Stimulated activated CD8-positive, alpha-beta memory T cell treated with anti-CD3 and anti-CD28 coated beads, Interleukin-15, amount 100 ng/mL, for 4 hours (primary cell): ENCODE data around the gene BASP1.
"Not testable (repeated sequence)": the region's sequence is repeated elsewhere in the genome, so short reads cannot be mapped to it uniquely, and the experiment has no call there.

Experiments used
- DNase-seq, 2 donors: peaks; one replicate each; pipeline ENCODE4 v3.0.0-alpha.2; 2020; ENCODE audit warnings: low read depth in 2 of 2

BASP1 gene

DNA sequence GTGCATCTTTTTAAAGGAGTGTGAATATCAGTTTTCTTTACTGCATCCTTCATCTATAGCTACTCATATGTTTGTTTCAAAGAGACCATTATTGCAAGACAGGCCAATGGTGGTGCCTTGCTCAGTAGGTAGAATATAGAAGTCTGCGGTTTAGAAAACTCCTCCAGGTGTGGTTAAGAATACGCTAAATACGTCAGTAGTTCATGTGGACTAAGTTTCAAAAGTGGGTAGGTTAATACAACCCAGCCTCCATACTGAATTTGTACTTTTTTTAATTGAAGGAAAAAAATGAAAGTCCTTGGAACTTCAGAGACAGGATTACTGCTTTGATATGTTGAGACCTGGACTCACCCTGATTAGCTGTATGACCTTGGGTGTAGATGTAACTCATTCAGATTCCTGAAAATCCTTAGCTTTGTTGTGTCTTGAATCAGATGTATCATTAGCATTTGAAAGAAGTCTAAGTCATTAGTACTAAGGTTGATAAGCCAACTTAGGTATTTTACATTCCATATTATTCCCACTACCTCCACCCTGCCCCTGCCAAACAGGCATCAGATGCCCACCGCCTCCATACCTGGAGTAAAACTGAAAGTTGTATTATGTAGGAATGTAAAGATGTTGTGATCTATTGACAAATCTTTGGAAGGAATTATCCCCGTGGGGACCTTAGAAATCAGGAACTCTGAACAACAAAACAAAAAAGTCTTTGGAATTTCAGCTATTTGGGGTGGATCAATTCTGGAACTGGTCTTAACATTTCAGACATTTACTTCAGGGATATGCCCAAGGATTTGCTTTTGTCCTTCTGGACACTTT, 6.1 kb downstream of the BASP1 start:
- DNase-seq, result no peak

DNA sequence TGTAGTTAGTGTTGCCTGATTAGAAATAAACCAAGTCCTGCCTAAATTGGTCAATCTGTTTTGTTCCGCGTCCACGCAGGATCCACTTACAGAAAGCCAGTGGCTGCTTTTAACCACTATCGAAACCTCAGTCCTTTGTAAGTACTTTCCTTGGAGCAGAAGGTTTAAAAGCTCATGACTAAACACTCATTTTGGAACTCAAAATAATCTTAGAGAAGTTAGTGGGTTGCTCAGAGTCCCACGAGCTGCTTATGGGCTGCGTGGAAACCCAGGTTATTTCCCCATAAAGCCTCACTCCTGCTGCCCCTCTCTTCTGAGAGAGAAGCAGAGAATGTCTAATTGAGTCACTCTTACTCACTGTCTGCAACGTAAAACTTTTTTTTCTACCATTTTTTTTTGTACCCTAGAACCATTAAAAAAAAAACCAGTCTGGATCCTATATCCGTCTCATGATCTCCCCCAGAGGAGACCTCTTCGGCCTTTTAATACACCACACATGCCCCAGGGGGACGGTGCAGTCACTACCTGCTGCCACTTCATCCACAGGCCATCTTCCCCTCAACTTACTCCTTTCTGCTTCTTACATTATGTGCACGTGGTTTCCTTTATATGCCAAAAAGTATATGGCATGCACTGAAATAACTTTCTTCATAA, 7.6 kb downstream of the BASP1 start:
- DNase-seq, result no peak

DNA sequence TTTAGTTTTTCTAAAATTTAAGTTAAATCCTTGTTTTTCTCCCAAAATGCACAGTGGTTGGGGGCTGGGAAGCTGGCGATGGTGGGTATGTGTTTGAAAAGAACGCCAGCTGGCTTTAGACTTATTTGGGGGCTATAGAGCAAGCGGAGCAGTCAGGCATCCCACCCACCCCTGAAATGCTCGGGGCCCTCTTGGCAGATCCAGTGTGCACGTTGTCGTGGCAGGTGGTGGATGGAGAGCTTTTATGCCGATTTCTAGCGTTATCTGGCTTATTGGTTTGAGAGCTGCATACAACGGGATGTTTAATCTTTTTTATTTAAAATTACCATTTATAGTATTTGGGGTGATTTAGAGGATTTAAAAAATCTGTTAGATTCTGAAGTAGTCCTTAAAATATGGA, 8.1 kb downstream of the BASP1 start:
- no peak for DNase-seq

DNA sequence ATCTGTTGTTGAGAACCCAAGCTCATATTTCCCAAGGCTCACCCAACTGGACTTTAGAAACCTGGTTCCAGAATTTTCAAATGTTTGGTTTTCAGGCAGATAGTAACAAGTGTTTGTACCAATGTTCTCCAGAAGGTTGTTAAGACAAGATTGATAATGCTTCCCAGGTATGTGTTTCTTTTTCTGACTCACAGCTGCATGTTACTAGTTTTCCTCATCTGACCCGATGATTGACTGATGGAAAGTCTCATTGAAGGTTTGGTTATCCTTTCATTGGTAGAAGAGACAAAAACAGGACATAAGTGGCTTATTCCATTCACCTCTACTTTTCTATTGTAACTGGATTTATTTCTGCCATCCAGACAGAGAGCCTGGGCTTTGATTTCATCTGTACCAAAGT, 10.4 kb downstream of the BASP1 start:
- no peak for DNase-seq

- no peak for DNase-seq
Measured at GRCh38 chr5:17228821-17229291, 11.4 kb downstream of the BASP1 start.

DNA sequence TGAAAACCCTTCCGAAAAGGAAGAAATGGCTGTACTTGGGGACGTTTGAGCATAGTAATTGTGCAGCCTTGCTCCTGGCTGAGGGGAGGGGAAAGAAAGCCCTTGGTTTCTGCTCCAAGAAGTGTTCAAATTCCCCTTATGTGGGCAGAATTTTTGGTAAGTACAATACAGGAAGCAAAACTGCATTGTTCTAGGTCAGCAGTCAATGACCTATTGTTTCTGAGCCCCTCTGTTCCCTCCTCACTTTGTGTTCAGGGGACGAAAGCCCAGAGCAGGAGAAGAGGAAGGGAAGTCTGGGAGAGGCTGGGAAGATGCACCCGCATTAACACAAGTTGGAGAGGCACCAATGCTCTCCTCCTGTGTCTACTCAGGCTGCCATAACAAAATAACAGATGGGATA, 11.9 kb downstream of the BASP1 start:
- DNase-seq, result no peak

GRCh38 chr5:17230191-17230590, 12.8 kb downstream of the BASP1 start:
- no peak for DNase-seq

DNA sequence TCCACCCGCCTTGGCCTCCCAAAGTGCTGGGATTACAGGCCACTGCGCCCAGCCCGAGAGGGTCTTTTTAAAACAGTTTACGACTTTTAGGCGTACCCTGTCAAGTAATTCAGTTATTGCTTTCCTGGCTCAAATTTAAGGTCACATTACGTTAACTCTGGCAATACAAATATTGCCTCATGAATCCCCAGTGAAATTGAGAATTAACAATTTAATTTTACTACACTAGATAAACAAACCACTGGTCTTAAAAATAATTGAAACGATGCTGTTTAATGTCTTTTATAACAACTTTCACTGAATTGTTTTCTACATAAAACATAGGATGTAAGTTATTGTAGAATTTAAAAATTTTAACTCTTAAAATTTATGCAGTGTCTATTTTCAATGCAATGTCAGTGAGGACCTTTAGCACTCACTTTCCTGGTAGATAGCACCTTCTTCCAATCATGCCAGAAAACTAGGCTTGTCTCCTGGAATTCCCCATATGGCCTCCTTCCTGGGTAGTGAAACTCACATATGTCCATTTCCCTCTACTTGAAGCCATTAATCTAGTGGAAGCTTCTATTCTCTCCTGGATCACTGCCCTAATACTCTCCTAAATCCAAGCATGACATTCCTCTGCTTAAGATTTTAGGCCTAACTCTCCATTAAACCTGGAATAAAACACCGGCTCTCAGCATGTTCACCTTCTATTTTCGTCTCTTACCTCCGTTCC, 13.5 kb downstream of the BASP1 start:
- DNase-seq, result no peak

GRCh38 chr5:17232405-17232804, 15.0 kb downstream of the BASP1 start:
- no peak for DNase-seq

DNA sequence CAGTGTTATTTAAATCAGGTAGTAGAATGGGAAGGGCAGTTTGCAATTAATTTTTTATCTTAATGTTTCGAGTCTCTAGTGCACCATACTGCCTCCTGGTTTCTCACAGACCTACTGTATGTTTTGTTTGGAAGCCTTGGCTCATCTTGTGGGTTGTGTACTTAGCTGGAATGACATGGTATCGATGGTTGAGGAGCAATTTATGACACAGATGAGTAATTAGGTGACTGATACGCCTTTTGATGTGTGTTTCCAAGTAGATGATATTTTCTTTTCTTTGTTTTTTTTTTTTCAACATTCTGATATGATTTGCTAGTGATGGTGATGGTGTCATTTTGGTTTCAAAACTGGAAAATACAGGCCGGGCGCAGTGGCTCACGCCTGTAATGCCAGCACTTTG, 16.1 kb downstream of the BASP1 start:
- no peak for DNase-seq

DNA sequence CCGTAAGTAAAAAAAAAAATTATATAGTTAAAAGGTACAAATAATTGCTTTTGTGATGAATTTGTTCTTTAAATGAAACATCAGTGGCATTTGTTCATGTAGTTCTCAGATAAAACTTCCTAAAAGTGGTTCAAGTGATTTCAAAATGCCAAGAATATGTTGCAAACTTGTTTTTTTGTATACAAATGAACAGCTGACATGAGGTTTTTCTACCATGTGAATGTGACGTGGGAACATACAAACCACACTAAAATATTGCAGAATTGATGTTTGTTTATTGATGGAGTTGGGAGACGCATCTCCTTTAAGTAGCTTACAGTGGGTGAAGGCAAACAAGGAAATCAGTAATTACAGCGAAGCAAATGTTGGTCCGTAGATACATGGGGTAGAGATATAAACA, 16.9 kb downstream of the BASP1 start:
- DNase-seq, result no peak

GRCh38 chr5:17235731-17236330, 18.4 kb downstream of the BASP1 start:
- no peak for DNase-seq

DNA sequence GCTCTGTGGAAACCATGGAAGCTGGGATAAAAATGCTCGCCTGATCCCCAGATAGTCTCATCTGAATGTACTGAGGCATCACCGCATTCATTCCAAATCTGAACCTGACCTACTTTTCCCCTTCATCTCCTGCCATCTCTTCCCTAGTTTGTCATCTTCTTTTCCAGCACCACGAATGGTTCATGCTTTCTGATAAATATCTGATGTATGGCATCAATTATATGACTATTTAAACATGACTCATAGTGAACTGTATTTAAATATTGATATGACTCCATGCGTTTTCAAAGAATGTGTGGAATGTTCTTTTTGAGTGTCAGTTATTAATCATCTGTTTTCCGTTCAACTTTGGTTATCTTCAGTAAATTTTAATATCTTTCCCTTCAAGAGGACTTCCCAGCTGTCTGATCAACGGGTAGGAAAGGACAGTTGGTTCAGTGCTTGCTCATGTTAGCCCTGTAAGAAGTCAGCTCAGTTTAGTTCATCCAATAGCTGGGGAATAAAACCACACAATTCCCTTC, 21.1 kb downstream of the BASP1 start:
- DNase-seq, result no peak

GRCh38 chr5:17239953-17240352, 22.5 kb downstream of the BASP1 start:
- no peak for DNase-seq

DNA sequence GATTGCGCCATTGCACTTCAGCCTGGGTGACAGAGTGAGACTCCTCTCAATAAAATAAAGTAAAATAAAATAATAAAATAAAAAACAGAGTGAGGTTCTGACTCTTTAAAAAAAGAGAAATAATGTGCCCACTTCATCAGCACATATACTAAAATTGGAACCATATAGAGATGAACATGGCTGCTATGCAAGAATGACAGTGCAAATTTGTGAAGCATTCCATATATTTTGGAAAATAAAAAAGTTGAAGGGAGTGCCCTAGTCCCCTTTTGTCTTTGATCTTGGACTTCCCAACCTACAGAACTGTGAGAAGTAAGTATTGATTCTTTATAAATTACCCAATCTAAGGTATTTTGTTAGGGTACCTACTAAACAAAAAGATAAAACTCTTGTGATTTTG, 23.1 kb downstream of the BASP1 start:
- DNase-seq, result no peak

GRCh38 chr5:17241635-17242034, 24.2 kb downstream of the BASP1 start:
- DNase-seq, result no peak

DNA sequence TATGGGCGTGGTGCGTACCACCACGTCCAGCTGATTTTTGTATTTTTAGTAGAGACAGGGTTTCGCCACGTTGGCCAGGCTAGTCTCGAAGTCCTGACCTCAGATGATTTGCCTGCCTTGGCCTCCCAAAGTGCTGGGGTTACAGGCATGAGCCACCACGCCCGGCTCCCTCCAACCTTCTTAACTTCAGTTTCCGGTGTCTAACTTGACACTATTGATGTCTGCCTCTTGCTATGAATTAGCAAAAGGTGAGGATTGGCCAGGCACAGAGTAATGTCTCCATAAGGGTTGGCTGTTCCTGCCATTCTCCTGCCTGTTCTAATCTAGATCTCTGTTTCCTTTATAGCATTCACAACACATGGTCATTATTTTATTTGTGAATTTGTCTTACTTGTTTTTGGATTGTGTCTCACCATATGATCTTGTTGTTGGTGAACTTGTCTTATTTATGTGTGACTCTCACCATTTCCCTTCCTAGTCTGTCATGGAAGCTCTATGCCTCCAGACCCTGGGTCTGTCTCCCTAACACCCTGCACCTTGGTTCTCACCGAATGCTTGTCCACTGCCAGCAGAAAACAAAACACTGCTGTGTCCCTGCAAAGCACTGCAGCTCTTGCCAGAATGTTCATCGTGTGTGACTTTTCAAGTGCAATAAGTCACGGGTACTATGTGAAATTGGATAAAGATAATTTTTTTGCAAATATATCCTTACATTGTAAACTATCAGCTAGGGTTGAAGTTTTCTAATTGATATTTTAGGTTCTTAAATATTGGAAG, 26.0 kb downstream of the BASP1 start:
- DNase-seq, result no peak

DNA sequence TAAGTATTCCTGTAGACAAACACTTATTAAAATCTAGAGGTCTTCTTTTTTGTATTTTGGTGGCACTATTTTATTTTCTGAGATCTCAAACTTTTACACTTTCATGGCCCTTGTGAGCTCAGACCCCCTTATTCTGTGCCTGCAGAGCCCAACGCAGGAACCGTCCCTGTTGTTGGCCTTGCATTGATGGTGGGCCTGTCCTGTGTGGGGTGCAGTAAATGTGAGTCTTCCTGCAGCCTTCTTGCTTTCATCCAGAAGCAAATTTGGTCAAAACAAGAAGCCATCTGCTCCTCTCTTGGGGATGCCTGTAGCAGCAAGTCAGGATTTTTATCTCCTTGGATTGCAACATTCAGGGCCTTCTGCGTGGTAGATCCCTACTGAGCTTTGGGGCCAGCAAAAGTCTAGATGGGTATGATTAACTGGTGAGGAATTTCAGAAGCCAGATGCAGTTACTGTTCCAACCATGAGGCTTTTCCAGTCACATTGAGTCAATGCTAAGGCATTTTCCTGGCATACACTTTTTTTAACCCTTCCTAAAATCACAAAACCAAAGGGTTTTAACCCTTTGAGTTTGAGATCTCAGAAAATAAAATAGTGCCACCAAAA, 31.7 kb downstream of the BASP1 start:
- no peak for DNase-seq

- DNase-seq, result not testable (repeated sequence)
Measured at GRCh38 chr5:17249841-17250240, 32.4 kb downstream of the BASP1 start.

DNA sequence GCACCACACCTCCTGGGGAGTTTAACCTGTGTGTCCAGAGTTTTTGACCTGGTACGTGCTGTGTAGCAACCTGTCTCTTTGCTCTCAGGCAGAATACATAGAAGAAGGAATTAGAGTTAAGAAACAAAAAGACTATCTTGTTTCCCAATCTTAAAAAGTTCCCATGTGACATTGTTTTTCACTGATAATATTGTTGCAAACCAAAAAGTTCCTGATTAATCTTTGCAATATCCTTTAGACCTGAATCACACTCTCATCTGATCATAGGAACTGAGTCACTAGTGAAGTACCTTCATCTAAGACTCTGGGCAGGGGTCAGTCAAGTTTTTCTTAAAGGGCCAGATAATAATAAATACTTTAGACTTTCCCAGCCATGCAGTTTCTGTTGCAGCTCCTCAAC, 35.1 kb downstream of the BASP1 start:
- no peak for DNase-seq

- no peak for DNase-seq
Measured at GRCh38 chr5:17255471-17256021, 38.1 kb downstream of the BASP1 start.
